Astrocyte (in vitro differentiated cells and primary cell): ENCODE data around the gene MMP28. TPM values are rescaled to one million over a fixed set of nuclear protein-coding genes. Genes with fewer than 3 reads are reported as not detected.
A peak's percentile ranks its signal among the peaks of the same experiment; 100 is the strongest.

ENCODE experiments used
- DNase-seq: peaks from one replicate; pipeline ENCODE4 v3.0.0-alpha.2; 2010; ENCODE audit warnings: low read depth
- FAIRE-seq: peaks from 2 replicates; lab custom pipeline; 2011; peaks lifted over from hg19 to GRCh38; lab: Jason Lieb, UNC
- H2AFZ ChIP-seq: 2 replicates; pipeline ENCODE4 v1.6.0; 2012; ENCODE audit warnings: low read depth, low read length, inconsistent platforms
- H3K27ac ChIP-seq: 2 replicates; pipeline ENCODE4 v1.5.1; 2011; ENCODE audit warnings: low read depth, low read length, inconsistent platforms
- H3K27me3 ChIP-seq: 2 replicates; pipeline ENCODE4 v1.6.0; 2011; ENCODE audit warnings: low read length, inconsistent platforms; ENCODE audit not compliant: insufficient read depth
- H3K36me3 ChIP-seq: 2 replicates; pipeline ENCODE4 v1.5.1; 2011; ENCODE audit warnings: low read length, inconsistent platforms; ENCODE audit not compliant: insufficient read depth
- H3K4me1 ChIP-seq: 2 replicates; pipeline ENCODE4 v1.5.1; 2011; ENCODE audit warnings: low read length, inconsistent platforms; ENCODE audit not compliant: insufficient read depth
- H3K4me2 ChIP-seq: 2 replicates; pipeline ENCODE4 v1.6.0; 2012; ENCODE audit warnings: low read length, inconsistent platforms
- H3K4me3 ChIP-seq: 2 replicates; pipeline ENCODE4 v1.5.1; 2011; ENCODE audit warnings: low read depth, mild to moderate bottlenecking, low read length, inconsistent platforms; ENCODE audit not compliant: insufficient read depth
- H3K79me2 ChIP-seq: 2 replicates; pipeline ENCODE4 v1.6.0; 2012; ENCODE audit warnings: mild to moderate bottlenecking, low read length, inconsistent platforms; ENCODE audit not compliant: insufficient read depth
- H3K9ac ChIP-seq: 2 replicates; pipeline ENCODE4 v1.6.0; 2012; ENCODE audit warnings: mild to moderate bottlenecking, low read length, inconsistent platforms
- H3K9me3 ChIP-seq: 2 replicates; pipeline ENCODE4 v1.5.1; 2012; ENCODE audit warnings: low read depth, mild to moderate bottlenecking, low read length, inconsistent platforms; ENCODE audit not compliant: insufficient read depth
- H4K20me1 ChIP-seq: 2 replicates; pipeline ENCODE4 v1.6.0; 2012; ENCODE audit warnings: low read length, inconsistent platforms; ENCODE audit not compliant: insufficient read depth
- H3K27ac Mint-ChIP-seq: one replicate; pipeline ENCODE4 v1.8.0; 2021; ENCODE audit warnings: mild to moderate bottlenecking, mixed read lengths; ENCODE audit not compliant: unreplicated experiment
- H3K27me3 Mint-ChIP-seq: one replicate; pipeline ENCODE4 v1.8.0; 2021; ENCODE audit warnings: low read depth, mixed read lengths; ENCODE audit not compliant: unreplicated experiment
- H3K36me3 Mint-ChIP-seq: one replicate; pipeline ENCODE4 v1.8.0; 2021; ENCODE audit warnings: low read depth, mixed read lengths; ENCODE audit not compliant: unreplicated experiment
- H3K4me1 Mint-ChIP-seq: one replicate; pipeline ENCODE4 v1.8.0; 2021; ENCODE audit warnings: low read depth, mixed read lengths; ENCODE audit not compliant: unreplicated experiment
- H3K4me3 Mint-ChIP-seq: one replicate; pipeline ENCODE4 v1.8.0; 2021; ENCODE audit warnings: mild to moderate bottlenecking, moderate library complexity, mixed read lengths; ENCODE audit not compliant: unreplicated experiment
- H3K9me3 Mint-ChIP-seq: one replicate; pipeline ENCODE4 v1.8.0; 2021; ENCODE audit warnings: mild to moderate bottlenecking, mixed read lengths; ENCODE audit not compliant: unreplicated experiment
- EZH2 ChIP-seq: IDR thresholded peaks from 2 replicates; pipeline ENCODE4 v1.6.1; 2012; ENCODE audit warnings: mild to moderate bottlenecking, low read length, inconsistent platforms; ENCODE audit not compliant: insufficient read depth
- total RNA-seq: library from RNA; stranded (reverse); gene quantifications from 2 replicates; pipeline ENCODE4 v1.2.1, GENCODE V29; 2021
- TF ChIP-seq, protein P1 (sequence below): IDR thresholded peaks from 2 replicates; pipeline ENCODE4 v1.5.1; 2011; ENCODE audit warnings: low read depth, mild to moderate bottlenecking, inconsistent platforms, low read length, moderate library complexity; ENCODE audit not compliant: insufficient read depth

Gene MMP28
- total RNA-seq, 1 donor from 2014 or later, result 1.2 TPM

DNA sequence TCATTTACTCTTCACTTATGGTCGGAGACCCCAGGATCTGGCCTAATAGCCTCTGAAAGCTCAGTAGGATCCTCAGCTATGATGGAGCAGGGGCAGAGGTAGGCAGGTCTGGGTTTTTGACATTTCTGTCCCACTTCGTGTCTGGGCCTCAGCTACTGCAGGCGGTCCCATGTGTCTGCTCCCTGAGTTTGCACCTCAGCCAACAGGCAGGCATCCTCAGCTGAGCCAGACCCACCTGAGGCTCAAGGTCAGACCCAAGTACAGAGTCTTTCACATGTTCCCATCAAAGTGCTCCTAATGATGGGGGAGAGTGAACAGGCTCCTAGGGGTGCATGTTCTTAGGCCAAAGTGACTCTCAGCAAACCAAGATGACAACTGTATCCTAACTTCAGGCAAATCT is 66.9 kb downstream of the MMP28 start:
- H3K4me2 ChIP-seq, result no peak overlapping the region
- Mint-ChIP-seq H3K27ac (peak overlapping the region; percentile 53), H3K9me3 (no peaks in the 10 kb centered on the region), H3K36me3 (peaks cover 14% of the 10 kb centered on the region), H3K27me3 (peaks cover 2% of the 10 kb centered on the region), H3K4me1 (peaks cover 41% of the 10 kb centered on the region), H3K4me3 (peak overlapping the region; percentile 34)
- no peak overlapping the region for H2AFZ ChIP-seq
- no peaks in the 10 kb centered on the region for H3K9me3 ChIP-seq
- DNase-seq (no peak), FAIRE-seq (no peak)
- H3K4me1 ChIP-seq, result peaks cover 32% of the 10 kb centered on the region
- no peak overlapping the region for H3K9ac ChIP-seq
- peaks cover 29% of the 10 kb centered on the region for H3K36me3 ChIP-seq
- H3K4me3 ChIP-seq, result no peak overlapping the region
- no peaks in the 10 kb centered on the region for H3K79me2 ChIP-seq
- H4K20me1 ChIP-seq, result peaks cover 36% of the 10 kb centered on the region
- TF ChIP-seq, protein P1, sequence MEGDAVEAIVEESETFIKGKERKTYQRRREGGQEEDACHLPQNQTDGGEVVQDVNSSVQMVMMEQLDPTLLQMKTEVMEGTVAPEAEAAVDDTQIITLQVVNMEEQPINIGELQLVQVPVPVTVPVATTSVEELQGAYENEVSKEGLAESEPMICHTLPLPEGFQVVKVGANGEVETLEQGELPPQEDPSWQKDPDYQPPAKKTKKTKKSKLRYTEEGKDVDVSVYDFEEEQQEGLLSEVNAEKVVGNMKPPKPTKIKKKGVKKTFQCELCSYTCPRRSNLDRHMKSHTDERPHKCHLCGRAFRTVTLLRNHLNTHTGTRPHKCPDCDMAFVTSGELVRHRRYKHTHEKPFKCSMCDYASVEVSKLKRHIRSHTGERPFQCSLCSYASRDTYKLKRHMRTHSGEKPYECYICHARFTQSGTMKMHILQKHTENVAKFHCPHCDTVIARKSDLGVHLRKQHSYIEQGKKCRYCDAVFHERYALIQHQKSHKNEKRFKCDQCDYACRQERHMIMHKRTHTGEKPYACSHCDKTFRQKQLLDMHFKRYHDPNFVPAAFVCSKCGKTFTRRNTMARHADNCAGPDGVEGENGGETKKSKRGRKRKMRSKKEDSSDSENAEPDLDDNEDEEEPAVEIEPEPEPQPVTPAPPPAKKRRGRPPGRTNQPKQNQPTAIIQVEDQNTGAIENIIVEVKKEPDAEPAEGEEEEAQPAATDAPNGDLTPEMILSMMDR, result no peak
- TF ChIP-seq EZH2, result no peak
- no peak overlapping the region for H3K27ac ChIP-seq
- H3K27me3 ChIP-seq, result no peaks in the 10 kb centered on the region

DNA sequence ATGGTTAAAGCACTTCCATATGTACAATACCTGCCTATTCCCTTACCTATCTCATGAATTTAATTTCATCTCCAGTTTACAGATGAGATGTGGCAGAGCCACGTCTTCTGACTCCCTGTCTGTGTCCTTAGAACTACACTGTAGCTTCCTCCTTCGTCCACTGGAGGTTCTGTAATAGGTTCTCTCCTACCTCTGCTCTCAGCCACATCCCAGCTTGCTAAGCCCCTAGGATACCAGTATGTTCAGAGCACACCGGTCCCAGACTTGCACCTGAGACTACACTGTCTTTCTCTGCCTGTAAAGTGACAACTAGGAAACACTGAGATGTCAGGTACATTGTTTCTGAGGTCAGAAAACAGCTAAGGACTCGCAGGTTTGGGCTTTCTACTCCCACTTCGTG is 67.8 kb downstream of the MMP28 start:
- Histone ChIP-seq H3K9me3 (no peaks in the 10 kb centered on the region), H3K27me3 (no peaks in the 10 kb centered on the region), H3K4me1 (peaks cover 32% of the 10 kb centered on the region), H3K79me2 (no peaks in the 10 kb centered on the region), H3K9ac (no peak overlapping the region), H3K27ac (no peak overlapping the region), H2AFZ (no peak overlapping the region), H3K4me3 (no peak overlapping the region), H3K4me2 (no peak overlapping the region), H3K36me3 (peaks cover 29% of the 10 kb centered on the region), H4K20me1 (peaks cover 34% of the 10 kb centered on the region)
- no peak for FAIRE-seq
- Mint-ChIP-seq H3K4me1 (peaks cover 36% of the 10 kb centered on the region), H3K4me3 (peak overlapping the region; percentile 43), H3K36me3 (peaks cover 14% of the 10 kb centered on the region), H3K9me3 (no peaks in the 10 kb centered on the region), H3K27ac (peak overlapping the region; percentile 15), H3K27me3 (no peaks in the 10 kb centered on the region)
- TF ChIP-seq, protein P1, result no peak
- TF ChIP-seq EZH2, result no peak
- DNase-seq, result no peak

DNA sequence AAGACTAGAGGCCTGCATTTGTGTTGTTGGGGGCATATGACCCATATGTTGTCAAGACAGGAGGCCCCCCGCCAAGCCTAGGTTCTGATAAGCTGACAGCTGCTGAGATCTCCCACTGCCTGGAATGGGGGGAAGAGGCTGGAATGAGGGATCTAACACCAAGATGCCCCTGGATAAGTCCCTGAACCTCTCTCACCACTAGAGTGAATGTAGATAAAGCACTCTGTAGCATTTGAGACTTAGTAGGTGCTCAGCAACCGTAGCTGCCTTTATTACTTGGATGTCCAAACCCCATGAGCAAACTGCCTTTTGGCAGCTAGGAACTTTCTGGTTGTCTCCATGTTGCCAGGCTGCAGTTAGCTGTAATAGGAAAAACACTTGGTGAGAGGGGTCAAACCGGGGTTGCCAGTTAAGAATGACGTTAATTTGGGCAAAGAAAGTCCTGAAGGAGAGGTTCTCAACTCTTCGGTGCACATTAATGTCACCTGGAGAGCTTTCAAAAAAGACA is 68.4 kb downstream of the MMP28 start:
- Histone ChIP-seq H3K4me2 (peak overlapping the region; percentile 49), H4K20me1 (peaks cover 32% of the 10 kb centered on the region), H2AFZ (no peak overlapping the region), H3K36me3 (peaks cover 29% of the 10 kb centered on the region), H3K4me3 (no peak overlapping the region), H3K27ac (peak overlapping the region; percentile 4), H3K79me2 (no peaks in the 10 kb centered on the region), H3K9ac (no peak overlapping the region), H3K4me1 (peaks cover 30% of the 10 kb centered on the region), H3K27me3 (no peaks in the 10 kb centered on the region), H3K9me3 (no peaks in the 10 kb centered on the region)
- Mint-ChIP-seq H3K27me3 (no peaks in the 10 kb centered on the region), H3K27ac (no peak overlapping the region), H3K36me3 (peaks cover 14% of the 10 kb centered on the region), H3K4me3 (no peak overlapping the region), H3K9me3 (no peaks in the 10 kb centered on the region), H3K4me1 (peaks cover 36% of the 10 kb centered on the region)
- DNase-seq (no peak), FAIRE-seq (no peak)
- TF ChIP-seq EZH2, result no peak
- TF ChIP-seq, protein P1, result no peak
